Loucy (cell line): Measurements from ENCODE around the gene UMODL1.

Source experiments
- CTCF ChIP-seq: fragments of 200-600 bp; sonication (generic); conservative IDR thresholded peaks from 2 replicates; pipeline ENCODE4 v1.5.1; 2014; ENCODE audit warnings: mild to moderate bottlenecking, antibody characterized with exemption, low read length
- EZH2phosphoT487 ChIP-seq: fragments of 200-600 bp; IDR thresholded peaks from 2 replicates; pipeline ENCODE4 v1.6.1; 2018; ENCODE audit warnings: antibody characterized with exemption, mild to moderate bottlenecking, moderate library complexity, borderline replicate concordance

- TF ChIP-seq CTCF (no peak), EZH2phosphoT487 (no peak)
These were observed 2.5 kb upstream of the UMODL1 start for GRCh38 chr21:42068592-42068991.
